ENCODE measurements around the gene TNNI3. TPM values are rescaled to one million over a fixed set of nuclear protein-coding genes. Genes with fewer than 3 reads are reported as not detected.
A peak's percentile ranks its signal among the peaks of the same experiment; 100 is the strongest.
"Not testable (repeated sequence)": the region's sequence is repeated elsewhere in the genome, so short reads cannot be mapped to it uniquely, and the experiment has no call there.

The TNNI3 gene
- total RNA-seq (2014; rRNA removed; shearing (Covaris generic)): not detected in 2 replicates
- polyA plus RNA-seq (2015; cell fraction: cytosol; rRNA removed): not detected in 2 replicates
- 0.39 TPM in 1 of 2 replicates, not detected in the other for polyA plus RNA-seq (2015; cell fraction: nucleus; rRNA removed)

- DNase-seq (ENCODE audit: low read depth): no peak
Observed at GRCh38 chr19:55157064-55157908, at the start of gene TNNI3. Gene TNNI3 (minus strand): TSS chr19:55157732. CDS start chr19:55157589, 143 bp downstream.

DNA sequence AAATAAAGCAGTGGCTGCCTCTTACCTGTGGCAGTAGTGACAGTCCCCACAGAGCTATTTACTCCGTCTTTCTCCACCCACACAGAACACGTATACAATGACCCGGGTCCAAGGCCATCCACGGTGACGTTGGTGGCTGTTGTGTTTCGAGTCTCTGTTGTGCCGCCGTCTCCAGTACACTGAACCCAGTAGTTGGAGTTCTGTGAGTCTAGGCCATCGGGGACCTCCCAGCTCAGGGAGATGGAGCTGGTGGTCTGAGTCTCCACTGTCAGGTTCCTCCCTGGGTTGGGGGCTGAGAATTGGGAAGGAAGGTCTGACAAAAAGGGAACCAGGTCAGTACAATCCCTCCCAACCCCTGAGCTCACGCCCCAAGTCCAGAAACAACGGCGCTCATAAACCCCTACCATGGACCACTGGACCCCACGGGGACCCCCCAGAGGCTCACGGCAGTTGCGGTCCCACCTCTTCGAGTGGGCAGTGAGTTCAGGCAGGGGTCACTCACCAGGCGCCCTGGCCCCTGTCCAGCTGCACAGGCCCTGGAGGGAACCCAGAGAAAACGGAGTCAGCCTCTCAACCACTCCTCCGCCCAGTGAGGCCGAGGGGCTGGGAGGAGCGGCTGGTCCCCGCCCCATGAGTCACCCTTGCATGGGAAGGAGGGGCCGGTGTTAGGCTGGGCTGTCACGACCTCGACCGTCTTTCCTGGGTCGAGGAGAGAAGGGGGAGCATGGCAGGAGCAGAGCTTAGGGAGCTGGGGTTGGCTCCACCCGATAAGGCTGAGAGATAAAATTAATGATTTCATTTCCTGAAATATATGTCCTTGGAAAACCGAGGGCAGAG, 49.4 kb upstream of the TNNI3 start:
- peak; percentile 88 for DNase-seq (ENCODE audit: low read depth)

GRCh38 chr19:55202199-55202598, 44.7 kb upstream of the TNNI3 start:
- not testable (repeated sequence) for DNase-seq (ENCODE audit: low read depth)

GRCh38 chr19:55199620-55200204, 42.2 kb upstream of the TNNI3 start:
- no peak for DNase-seq (ENCODE audit: low read depth)

DNA sequence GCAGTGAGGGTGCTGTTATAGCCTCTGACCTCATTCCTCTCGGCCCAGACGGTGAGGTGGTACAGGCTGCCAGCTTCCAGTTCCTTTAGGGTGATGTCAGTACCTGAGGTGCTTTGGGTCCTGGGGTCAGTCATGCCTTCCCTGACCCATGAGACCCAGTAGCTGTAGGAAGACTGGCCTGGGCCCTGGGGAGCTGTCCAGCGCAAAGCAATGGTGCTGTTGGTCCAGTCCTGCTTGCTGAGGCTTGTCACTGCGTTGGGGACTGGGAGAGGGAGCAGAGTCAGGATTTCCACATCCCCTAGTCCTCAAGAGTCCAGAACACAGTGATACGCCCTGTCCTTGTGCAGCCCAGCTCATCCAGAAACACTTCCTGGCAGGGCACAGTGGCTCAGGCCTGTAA, 41.1 kb upstream of the TNNI3 start:
- no peak for DNase-seq (ENCODE audit: low read depth)

GRCh38 chr19:55197528-55197927, 40.0 kb upstream of the TNNI3 start:
- DNase-seq (ENCODE audit: low read depth): no peak

DNA sequence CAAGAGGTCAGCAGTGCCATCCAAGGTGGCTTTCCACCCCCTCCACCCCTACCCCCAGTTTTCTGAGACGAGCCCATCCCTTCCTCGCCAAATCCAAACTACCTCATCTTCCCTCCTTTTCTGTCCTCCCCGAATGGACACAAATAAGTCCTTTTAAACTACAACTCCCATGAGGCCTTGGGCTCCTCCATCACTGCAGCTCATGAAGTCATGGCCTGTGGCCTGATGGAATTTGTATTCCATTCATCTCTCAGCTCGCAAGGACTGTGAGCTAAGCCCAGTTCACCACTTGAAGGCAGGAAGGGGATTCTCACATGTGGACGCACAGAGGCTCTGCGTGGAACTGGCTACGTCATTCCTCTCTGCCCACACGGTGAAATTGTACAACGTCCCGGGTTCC, 39.3 kb upstream of the TNNI3 start:
- DNase-seq (ENCODE audit: low read depth): peak; percentile 35

GRCh38 chr19:55193481-55193880, 35.9 kb upstream of the TNNI3 start:
- no peak for DNase-seq (ENCODE audit: low read depth)

- peak; percentile 96 for DNase-seq (ENCODE audit: low read depth)
Observed at GRCh38 chr19:55189403-55189835, 31.9 kb upstream of the TNNI3 start.

DNA sequence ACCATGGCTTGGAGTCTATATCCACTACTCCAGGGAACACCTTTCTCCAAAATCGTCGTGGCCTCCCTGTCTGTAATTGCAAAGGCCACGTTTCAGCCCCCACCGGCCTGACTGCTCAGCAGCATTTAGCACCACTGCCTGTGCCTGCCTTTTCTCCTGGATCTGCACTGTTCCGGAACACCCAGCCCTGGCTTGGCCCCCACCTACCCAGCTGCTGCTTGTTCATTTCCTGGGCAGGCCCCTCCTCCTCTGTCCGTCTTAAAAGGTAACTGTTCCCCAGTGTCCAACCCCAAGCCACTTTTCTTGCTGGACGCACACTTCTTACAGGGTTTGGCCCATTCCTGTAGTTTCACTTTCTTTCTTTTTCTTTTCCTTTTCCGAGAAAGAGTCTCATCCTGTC, 31.1 kb upstream of the TNNI3 start:
- peak; percentile 54 for DNase-seq (ENCODE audit: low read depth)

DNA sequence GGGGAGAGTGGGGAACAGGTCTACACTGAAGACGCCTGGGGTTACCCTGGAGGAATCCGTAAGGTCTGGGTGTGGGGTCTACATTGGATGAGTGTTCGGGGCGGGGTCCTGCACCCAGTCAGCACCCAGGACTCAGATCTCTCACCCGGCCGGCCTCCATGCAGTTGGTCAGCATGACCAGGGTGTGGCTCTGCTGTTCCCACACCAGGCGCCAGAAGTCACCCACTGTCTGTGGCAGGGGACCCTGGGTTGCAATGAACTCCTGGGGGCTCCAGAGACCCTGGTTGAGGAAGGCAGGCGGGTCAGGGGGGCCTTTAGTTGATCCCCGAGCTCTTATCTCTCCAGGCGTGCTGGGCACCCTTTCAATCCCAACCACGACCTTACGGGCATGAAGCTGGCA, 28.5 kb upstream of the TNNI3 start:
- DNase-seq (ENCODE audit: low read depth): no peak

DNA sequence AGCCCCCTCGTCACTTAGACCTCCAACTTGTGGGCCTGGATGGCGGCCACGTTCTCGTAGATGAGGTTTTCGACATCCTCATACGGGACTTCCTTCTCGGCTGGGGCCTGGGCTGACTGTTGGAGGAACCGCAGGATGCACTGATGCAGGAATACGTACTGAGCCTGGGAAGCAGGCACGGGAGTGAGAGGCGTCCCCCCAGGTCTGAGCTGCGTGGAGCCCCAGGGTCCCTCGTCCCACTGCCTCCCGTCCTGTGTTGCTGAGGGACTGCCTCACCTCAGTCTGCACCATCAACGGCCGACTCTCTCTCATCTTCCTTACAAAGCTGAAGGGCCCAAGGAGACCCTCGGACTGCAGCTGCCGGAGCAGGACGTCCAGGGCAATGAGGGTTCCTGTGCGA, 24.2 kb upstream of the TNNI3 start:
- no peak for DNase-seq (ENCODE audit: low read depth)

- no peak for DNase-seq (ENCODE audit: low read depth)
Observed at GRCh38 chr19:55179606-55180484, 22.3 kb upstream of the TNNI3 start, which contains the start of gene SYT5. Gene SYT5 (minus strand): TSS chr19:55180289. CDS start chr19:55179041, 1,248 bp downstream.

DNA sequence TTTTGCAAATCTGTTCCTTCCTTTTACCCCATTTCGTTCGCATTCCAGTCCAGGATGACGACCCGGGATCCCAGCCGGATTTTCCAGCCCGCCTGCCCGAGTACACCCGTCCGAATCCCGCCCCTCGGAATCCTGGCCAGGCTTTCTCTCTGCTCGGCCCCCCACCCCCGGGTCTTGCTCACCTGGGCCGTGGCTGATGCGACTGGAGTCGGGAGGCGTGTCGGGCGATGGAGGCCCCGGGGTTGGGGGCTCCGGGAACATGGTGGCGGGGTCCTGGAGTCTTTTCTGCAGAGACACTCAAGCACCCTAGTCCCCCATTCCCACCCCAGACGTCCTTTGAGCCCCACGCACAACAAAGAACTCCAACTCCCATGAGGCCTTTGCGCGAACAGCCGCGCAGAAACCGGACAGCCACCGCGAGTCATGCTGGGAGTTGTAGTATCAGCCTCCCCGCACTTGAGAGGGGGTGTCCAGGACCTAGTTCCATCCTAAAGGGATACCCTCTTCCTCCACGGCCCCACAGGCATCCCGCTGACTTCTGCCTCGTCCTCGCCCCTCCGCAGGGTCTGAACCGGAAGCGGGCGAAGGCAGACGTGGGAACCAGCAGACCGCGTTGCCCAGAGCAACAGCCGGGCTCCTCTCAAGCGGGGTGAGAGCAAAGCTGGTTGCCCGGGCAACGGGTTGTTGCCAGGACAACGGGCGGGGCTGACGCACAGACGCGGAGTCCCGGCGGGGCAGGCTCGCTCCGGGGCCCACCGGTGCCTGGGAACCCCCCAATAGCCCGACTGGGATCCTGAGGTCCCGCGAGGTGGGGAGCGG, 21.5 kb upstream of the TNNI3 start:
- peak; percentile 71 for DNase-seq (ENCODE audit: low read depth)

- no peak for DNase-seq (ENCODE audit: low read depth)
Observed at GRCh38 chr19:55176076-55176475, 18.5 kb upstream of the TNNI3 start.

DNA sequence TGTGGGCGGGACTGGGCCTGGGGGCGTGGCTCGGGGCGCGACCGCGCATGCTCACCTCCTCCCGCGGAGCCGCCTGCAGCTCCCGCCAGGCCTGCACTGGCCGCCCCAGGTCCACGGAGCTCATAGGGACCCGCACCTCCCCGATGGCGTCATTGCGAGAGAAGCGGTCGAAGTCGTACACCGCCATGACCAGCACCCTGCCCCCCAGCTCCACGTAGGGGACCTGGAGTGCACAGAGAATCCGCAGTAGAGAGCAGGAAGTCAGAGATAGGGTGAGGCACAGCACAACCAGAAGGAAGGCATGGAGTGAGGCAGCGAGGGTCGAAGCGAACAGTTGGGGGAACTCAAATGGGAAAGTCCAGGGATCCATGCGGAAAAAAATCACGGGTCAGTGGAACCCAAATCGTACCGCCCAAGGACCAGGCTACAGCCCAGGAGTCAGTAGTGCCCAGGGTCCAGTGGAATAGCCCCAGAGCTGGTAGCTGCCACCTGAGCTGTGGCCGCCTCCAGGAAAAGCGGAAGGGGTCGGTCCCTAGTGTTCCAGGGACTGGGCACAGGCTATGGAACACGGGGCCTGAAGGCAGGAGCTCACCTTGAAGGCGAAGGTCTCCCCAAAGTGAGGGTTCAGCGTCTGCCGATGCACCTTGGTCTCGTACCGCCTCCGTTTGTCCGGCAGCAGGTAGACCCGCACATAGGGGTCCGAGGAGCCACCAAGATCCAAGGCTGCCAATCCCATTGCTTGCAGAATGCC, 17.8 kb upstream of the TNNI3 start:
- no peak for DNase-seq (ENCODE audit: low read depth)

GRCh38 chr19:55174425-55175116, 17.0 kb upstream of the TNNI3 start:
- DNase-seq (ENCODE audit: low read depth): no peak

GRCh38 chr19:55173714-55174409, 16.3 kb upstream of the TNNI3 start:
- peak; percentile 25 for DNase-seq (ENCODE audit: low read depth)
